Raji (cell line): ENCODE data around the gene CDSN.

Experiments
- POLR2A ChIP-seq: IDR thresholded peaks from 2 replicates; pipeline ENCODE4 v1.6.1; 2011; ENCODE audit warnings: low read depth, low read length, control low read depth; ENCODE audit not compliant: insufficient read depth

Gene CDSN

DNA sequence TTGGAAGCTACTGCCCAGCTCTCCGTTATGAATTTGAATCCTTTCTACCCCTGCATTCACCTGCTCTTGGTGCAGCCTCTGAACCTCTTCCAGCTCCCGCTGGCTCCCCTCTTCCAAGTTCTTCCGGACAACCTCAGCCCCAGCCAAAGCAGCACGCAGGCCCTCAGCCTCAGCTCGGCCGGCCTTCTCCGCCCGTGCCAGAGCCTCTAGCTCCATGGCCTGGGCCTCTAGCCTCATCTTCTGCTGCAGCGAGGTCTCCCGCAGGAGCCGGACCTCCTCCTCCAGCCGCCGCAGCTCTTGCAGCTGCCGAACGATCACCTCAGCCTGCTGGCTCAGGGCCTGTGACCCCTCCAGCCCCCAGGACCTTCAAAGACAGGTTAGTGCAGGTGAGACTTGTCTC, 34.2 kb upstream of the CDSN start:
- TF ChIP-seq POLR2A = no peak

DNA sequence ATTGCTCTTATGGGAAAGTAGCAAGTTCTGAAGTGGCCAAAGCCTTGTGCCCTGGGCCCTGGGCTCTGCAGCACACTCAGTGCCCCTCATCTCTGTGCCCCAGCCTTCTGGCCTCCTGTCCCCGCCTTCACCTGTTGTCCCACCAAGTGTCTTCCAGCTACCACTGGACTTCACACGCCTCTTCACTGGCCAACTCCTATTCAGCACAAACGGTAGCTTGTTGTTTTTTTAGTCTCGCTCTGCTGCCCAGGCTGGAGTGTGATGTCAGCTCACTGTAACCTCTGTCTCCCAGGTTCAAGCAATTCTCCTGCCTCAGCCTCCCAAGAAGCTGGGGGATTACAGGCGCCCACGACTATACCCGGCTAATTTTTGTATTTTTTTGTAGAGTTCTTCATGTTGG, 32.5 kb upstream of the CDSN start:
- TF ChIP-seq POLR2A = no peak

DNA sequence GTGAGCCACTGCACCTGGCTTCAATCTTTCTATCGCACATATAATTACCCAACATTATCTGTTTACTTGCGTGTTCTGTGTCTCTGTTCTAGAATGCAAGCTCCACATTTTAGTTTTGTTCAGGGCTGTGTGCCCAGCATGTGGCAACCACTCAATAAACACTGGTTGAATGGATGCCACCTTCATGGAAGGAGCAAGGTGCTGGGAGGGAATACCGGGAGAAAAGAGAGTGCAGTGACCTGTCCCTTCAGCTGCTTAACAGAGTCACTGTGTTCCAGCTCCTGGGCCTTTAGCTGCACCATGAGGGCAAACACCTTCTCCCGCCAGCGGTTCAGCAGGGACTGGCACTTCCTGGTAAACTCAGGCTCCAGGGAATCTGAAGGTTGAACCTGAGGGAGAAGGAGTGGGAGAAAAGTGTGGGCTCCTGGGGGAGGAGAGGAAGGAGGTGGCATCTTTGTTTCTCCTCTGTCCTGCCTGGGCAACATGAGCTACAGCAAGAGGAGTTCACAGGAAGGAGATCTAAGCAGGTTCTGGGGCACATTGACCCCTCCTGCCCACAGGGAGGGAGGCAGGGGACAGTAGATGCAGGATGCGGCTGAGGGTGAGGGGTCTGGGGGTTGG, 29.7 kb upstream of the CDSN start:
- no peak for TF ChIP-seq POLR2A

DNA sequence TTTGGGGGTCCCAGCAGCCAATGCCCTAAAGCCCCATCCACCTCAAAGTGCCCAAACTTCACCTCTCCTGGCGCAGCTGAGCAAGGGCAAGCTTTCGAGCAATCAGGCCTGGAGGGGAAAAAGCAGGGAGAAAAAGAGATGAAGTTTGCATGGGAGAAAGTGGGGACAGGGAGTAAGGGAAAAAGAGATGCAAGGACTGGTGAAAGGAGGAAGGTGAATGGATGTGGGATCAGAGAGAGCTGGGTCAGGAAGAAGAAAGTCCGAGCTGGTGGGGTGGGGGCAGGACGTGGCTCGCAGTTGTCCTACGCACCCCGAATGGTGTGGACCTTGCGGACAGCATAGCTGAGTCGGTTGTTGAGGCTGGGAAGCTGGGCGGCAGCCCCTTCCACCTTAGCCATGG, 25.1 kb upstream of the CDSN start:
- TF ChIP-seq POLR2A = no peak

DNA sequence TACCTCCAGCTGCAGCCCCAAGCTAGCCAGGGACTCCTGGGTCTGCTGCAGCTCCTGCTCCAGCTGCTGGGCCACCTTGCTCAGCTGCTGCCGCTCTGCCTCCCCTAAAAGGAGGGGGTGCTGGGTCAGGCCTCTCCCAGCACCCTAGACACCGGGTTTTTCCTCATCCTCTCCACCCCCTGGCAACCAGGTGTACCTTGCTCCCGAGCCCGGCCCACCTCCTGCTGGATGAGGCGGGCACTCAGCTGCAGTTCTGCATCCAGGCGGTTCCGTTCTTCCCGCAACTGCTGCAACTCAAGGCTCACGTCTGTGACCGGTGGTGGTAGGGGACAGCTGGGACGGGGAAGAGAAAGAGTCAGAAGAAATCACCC, 24.7 kb upstream of the CDSN start:
- no peak for TF ChIP-seq POLR2A

DNA sequence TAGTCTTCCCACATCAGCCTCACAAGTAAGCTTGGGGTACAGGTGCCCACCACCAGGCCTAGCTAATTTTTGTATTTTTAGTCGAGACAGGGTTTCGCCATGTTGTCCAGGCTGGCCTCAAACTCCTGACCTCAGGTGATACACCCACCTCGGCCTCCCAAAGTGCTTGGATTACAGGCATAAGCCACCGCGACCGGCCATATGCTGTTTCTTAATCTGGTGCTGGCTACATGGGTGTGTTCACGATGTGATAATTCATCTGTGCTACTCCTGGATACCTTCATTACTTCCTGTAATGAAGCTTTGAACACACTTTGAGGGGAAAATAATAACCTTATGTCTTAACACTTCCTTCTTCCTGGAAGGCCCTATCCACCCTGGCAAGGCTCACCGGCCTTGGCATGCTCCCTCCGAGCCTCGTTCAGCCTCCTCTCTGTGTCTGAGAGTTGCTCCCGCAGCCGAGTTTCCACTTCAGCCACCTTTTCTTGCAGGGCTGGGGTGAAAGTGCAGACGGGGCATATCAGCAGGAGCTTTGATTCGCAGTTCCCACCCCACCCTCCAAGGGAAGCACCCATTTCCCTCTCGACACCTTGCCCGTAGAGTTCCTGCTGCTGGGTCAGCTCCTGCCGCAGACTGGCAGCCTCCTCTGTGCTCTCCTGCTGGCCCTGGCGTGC, 24.2 kb upstream of the CDSN start:
- no peak for TF ChIP-seq POLR2A

DNA sequence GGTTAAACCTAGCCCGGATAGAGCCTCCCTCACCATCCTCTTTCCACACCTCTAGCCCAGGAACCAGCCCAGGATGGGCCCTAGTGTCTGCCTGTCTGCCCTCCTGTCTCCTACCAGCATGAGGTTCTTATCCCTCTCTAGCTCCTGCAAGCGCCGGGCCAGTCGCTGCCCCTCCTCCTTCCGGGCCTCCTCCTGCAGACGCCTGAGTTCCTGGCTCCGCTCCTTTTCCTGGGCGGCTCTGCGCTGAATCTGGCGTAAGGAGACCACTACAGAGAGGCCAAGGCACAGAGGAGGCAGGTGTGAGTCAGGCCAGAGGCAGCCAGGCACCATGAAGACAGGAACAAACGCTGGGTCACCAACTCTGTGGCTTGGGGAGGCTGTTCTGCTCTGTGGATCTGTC, 22.9 kb upstream of the CDSN start:
- TF ChIP-seq POLR2A = no peak

DNA sequence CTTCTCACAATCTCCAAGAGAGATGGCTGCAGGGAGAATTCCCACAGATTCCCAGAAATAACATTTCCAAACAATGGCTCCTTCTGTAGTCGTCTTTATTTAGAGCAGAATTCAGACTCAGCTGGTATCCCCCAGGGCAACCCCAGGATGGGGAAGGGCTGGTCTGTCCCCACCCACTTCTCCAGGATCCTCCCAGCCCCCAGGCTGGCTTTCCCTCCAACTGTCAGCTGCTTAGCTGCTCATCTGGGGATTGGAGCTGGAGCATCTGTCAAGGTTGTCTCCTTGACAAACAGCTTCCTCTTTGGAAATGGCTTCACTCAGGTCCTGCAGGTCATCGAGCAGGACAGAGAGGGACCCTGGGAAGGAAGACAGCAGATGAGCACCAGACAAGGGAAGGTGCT, 22.1 kb upstream of the CDSN start:
- no peak for TF ChIP-seq POLR2A

DNA sequence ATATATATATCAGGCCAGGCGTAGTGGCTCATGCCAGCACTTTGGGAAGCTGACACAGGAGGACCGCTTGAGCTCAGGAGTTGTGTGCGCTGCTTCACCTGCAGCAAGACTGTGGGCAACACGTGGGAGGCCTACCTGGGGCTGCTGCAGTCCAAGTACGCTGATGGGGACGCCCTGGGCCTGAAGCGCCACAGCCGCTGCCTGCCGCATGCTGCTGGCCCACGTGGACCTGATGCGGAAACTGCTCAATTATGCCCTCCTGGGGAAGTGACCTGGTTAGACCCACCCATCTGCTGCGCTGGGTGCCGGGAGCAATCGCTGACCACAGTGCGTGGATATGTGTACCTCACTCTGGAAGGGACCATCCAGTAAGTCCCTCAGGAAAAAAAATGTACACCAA, 20.4 kb upstream of the CDSN start:
- no peak for TF ChIP-seq POLR2A

DNA sequence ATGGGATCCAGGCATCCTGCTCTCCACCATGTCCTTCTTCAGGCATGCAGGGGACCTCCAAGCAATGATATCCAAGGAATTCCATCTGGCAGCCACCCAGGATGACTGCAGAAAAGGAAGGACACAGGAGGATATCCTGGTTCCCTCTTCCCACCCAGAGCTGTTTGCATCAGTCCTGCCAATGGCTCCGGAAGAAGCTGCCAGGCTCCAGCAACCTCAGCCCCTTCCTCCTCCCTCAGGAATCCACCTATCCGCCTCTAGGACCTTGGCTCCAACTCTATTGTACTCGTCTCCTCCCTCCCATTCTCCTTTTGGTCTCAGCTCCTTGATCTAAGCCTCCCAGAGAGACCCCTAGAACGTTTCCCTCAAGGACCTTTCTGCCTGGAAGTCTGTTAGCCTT, 19.4 kb upstream of the CDSN start:
- no peak for TF ChIP-seq POLR2A

DNA sequence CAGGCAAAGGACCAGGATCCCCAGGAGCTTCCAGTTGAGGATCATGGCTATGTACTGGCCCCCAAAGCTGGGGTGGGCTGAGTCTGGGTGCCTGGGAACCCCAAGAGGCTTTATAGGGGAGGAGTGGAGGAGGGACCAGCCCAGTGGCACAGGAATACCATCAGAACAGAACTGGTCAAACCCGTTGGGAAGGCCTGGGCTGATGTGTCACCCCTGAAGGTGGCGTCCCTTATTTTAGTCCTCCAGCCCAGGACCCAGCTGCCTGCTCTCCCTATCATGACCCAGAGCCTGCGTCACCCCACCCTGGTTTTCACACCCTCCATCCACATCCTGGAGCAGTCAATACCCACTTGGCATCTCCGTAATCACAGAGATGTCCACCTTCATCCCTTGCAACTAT, 18.7 kb upstream of the CDSN start, which contains the start of gene PSORS1C2:
TSS of gene PSORS1C2 (minus strand) at position 85 of the 400 bp plus-strand sequence. CDS start at position 45, 40 bp downstream.
- TF ChIP-seq POLR2A = no peak

DNA sequence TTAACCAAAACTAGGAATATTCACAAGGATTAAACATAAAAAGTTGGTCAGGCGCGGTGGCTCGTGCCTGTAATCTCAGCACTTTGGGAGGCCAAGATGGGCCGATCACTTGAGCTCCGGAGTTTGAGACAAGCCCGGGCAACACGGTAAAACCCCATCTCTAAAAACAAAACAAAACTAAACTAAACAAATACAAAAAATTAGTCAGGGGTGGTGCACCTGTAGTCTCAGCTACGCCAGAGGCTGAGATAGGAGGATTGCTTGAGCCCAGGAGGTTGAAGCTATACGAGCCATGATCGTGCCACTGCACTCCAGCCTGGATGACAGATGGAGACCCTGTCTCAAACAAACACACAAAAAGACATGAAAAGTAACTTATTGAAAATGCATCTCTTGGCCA, 15.5 kb upstream of the CDSN start:
- TF ChIP-seq POLR2A = no peak

DNA sequence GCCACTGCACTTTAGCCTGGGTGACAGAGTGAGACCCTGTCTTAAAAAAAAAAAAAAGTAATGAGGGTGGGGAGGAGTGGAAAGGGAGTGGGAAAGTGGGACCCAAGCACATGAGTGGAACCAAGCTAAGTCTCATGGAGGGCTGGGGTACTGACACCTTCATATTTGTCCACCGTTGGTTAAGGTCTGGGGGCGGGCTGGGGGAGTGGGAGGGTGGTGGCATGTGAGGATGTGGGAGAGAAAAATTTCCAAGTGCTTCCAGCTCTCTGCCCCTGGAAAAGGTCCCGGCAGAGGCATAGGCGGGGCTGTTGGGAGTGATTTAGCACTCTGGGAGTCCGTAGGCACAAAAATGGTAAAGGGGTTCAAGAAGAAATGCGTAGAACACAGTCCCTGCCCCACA, 12.6 kb upstream of the CDSN start:
- TF ChIP-seq POLR2A = no peak

DNA sequence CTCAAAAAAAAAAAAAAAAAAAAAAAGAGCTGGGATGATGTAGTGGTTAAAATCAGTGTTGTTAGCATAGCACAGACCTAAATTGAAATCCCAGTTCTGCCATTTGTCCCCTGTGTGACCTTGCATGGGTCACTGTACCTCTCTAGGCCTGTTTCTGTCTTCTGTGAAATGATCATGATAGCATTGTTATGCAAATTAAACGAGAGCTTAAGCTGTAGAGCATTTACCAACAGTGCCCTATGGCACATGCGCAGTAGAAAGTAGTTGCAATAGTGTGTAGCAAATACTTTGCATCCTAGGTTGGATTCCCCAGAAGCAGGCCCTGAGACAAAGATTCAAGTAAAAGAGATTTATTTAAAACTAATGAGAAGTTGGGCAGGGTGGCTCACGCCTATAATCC, 11.3 kb upstream of the CDSN start:
- TF ChIP-seq POLR2A = no peak

DNA sequence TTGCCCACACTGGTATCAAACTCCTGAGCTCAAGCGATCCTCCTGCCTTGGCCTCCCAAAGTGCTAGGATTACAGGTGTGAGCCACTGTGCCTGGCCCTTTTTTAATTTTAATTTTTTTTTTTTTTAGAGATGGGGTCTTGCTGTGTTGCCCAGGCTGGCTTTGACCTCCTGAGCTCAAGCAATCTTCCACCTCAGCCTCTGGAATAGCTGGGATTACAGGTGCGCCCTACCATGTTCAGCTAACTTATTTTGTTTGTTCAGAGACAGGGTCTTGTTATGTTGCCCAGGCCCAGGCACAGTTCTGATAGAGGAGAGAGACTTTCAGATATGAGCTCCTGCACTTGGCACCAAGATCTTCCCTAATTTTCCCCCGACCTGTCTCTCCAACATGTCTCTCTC, 10.5 kb upstream of the CDSN start:
- no peak for TF ChIP-seq POLR2A

DNA sequence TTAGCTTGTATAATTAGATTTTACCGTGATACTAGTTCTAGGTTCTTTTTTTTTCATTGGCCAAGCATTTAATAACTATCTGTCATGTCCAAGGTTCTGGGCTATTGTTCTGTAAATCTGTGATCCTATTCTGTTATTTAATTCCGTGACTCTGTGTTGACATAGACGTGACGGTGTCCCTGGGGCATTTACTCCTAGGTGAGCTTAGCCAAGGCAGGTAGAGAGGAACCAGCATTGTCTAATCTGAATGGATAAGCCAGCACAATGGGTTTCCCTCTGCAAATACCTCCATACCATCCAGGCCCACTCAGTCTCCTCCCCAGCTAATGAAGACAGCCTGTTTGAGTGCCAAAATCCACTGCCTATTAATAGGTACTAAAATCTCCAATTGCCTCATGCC, 8.9 kb upstream of the CDSN start:
- no peak for TF ChIP-seq POLR2A

DNA sequence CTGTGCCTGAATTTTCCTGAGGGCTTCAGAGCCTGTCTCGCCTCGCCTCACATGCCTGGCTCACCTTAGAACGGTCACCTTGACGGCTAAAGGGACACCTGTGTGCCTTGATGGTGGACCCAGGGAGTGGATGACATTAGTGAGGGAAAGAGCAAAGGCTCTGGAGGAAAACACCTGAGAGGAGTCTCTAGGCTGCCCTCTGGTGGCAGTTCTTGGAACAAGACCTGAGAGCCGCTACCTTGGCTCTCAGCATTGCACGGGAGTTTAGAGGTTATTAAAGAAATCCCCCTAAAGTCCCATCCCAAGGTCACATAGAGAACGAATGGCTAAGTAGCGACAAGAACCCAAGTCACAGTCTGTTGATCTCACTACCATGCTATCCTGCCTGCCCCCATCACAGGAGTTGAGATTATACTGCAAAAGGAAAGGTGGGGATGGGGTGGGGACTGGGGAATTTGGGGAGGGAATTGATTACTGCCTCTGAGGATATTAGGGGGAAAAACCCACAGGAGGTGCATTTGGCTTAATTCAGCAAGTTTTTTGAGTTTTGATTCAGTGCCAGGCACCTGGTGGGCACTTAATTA, 7.9 kb upstream of the CDSN start:
- no peak for TF ChIP-seq POLR2A
